GM23248 (cell line): ENCODE measurements around the gene HOXD12. TPM values are rescaled to one million over a fixed set of nuclear protein-coding genes. Genes with fewer than 3 reads are reported as not detected.

ENCODE experiments used
- DNase-seq: peaks from one replicate; pipeline ENCODE4 v3.0.0-alpha.2; 2015
- H2AFZ ChIP-seq: fragments of 200-600 bp; sonication (generic); 2 replicates; pipeline ENCODE4 v1.6.1; 2016; ENCODE audit warnings: antibody characterized with exemption
- H3F3A ChIP-seq: fragments of 200-600 bp; sonication (generic); 2 replicates; pipeline ENCODE4 v1.6.1; 2016; ENCODE audit warnings: mild to moderate bottlenecking, antibody characterized with exemption, mixed run types; ENCODE audit not compliant: insufficient read depth
- H3K27ac ChIP-seq: fragments of 200-600 bp; sonication (generic); 2 replicates; pipeline ENCODE4 v1.5.1; 2016; ENCODE audit warnings: mild to moderate bottlenecking
- H3K27me3 ChIP-seq: fragments of 200-600 bp; sonication (generic); replicated peaks from 2 replicates; pipeline ENCODE4 v1.6.1; 2016; ENCODE audit warnings: mild to moderate bottlenecking; ENCODE audit not compliant: insufficient read depth
- H3K36me3 ChIP-seq: fragments of 200-600 bp; sonication (generic); 2 replicates; pipeline ENCODE4 v1.6.1; 2016; ENCODE audit warnings: low read depth, mild to moderate bottlenecking
- H3K4me1 ChIP-seq: fragments of 200-600 bp; sonication (generic); 2 replicates; pipeline ENCODE4 v1.6.1; 2016; ENCODE audit warnings: mild to moderate bottlenecking; ENCODE audit not compliant: insufficient read depth
- H3K4me2 ChIP-seq: fragments of 200-600 bp; sonication (generic); one replicate; pipeline ENCODE4 v1.6.1; 2016; ENCODE audit warnings: mild to moderate bottlenecking; ENCODE audit not compliant: unreplicated experiment
- H3K4me3 ChIP-seq: fragments of 200-600 bp; sonication (generic); 2 replicates; pipeline ENCODE4 v1.5.1; 2016; ENCODE audit warnings: mild to moderate bottlenecking
- H3K79me2 ChIP-seq: fragments of 200-600 bp; sonication (generic); 2 replicates; pipeline ENCODE4 v1.6.1; 2016; ENCODE audit warnings: mild to moderate bottlenecking; ENCODE audit not compliant: insufficient read depth
- H3K9ac ChIP-seq: fragments of 200-600 bp; sonication (generic); 2 replicates; pipeline ENCODE4 v1.6.1; 2016; ENCODE audit warnings: mild to moderate bottlenecking
- H3K9me2 ChIP-seq: fragments of 200-600 bp; sonication (generic); 2 replicates; pipeline ENCODE4 v1.6.1; 2016; ENCODE audit warnings: mixed run types, mild to moderate bottlenecking, moderate library complexity; ENCODE audit not compliant: insufficient read depth
- H3K9me3 ChIP-seq: fragments of 200-600 bp; sonication (generic); one replicate; pipeline ENCODE4 v1.6.1; 2017; ENCODE audit warnings: low read depth
- H4K20me1 ChIP-seq: fragments of 200-600 bp; sonication (generic); 2 replicates; pipeline ENCODE4 v1.6.0; 2016; ENCODE audit not compliant: insufficient read depth
- EZH2 ChIP-seq: fragments of 200-600 bp; sonication (generic); IDR thresholded peaks from 2 replicates; pipeline ENCODE4 v1.6.1; 2018; ENCODE audit warnings: antibody characterized with exemption, mild to moderate bottlenecking; ENCODE audit not compliant: insufficient read depth, poor library complexity, severe bottlenecking
- EZH2phosphoT487 ChIP-seq: fragments of 200-600 bp; sonication (generic); IDR thresholded peaks from 2 replicates; pipeline ENCODE4 v1.6.1; 2018; ENCODE audit warnings: antibody characterized with exemption, moderate library complexity, mild to moderate bottlenecking, low read depth; ENCODE audit not compliant: insufficient read depth
- WGBS, 2 experiments: methylation state at CpG; one replicate each; pipeline ENCODE4 v1.1.6; 2015 to 2017; ENCODE audit warnings: low lambda C conversion rate in 2 of 2, low coverage in 1 of 2; ENCODE audit errors: missing lambda C conversion rate in 2 of 2; 5-methylcytosine and 5-hydroxymethylcytosine counted together
- in situ Hi-C: fragments of 300-500 bp; cut with MboI; formaldehyde crosslinking; loops from 2 replicates; pipeline ENCODE4 v1.15.0; 2020
- polyA plus RNA-seq: library from polyadenylated mRNA; unstranded; fragments of >200 nt; fragmentation: Nextera tagmentation; extraction: Ambion mirVana; gene quantifications from 2 replicates; pipeline ENCODE4 v1.2.1, GENCODE V29; 2016
- total RNA-seq: library from RNA; depleted of rRNA; stranded (reverse); fragments of >200 nt; shearing (Covaris generic); gene quantifications from 2 replicates; pipeline ENCODE4 v1.2.3, GENCODE V29; 2014

Gene HOXD12
- total and polyA plus RNA-seq, 2 experiments from 2014 or later = 0.19 to 0.22 TPM

DNA sequence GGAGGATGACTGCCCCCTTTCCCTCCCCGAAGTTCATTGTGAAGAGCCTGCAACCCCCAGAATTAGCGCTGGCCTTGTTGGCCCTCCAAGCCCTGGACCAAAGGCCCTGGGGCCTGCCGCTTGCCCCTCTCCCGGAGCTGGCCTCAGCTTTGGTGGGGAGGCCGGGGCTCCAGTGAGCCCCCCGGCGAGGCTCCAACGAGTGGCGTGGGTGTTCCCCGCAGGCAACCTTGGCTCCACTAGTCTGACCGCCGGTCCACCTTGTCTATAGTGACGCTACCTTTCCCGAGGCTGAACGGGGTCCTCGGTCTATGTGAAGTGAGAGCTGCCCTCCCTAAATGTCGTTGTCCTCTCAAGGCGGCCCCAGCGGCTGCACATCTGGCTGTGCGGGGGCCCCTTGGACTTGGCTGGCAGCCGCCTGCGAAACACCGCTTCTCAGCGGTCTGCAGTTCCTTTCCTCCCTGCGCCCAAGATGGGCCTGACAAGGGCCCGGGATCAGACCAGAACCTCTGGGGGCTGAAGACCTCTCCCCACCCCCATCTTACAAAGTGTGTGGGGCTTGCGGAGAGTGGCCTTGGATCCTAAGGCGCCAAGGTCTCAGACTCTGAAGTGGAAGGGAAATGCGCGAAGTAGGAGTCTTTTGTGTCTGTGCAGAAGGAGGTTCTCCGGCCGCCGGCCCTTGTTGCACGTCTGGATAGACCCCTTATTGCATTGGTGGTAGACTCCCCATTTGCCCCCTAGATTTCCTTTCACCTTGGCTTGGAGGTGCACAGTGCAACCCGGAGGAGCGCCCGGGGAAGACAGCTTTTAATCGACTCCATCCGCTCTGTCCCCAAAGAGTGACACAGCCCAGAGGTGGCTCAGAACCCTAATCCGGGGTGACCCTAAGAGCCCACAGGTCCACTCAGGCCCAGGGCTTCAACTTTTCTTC is 13.0 kb downstream of the HOXD12 start:
- Histone ChIP-seq H2AFZ (no peak overlapping the region), H3K9me3 (no peaks in the 10 kb centered on the region), H3K4me2 (peak overlapping the region; percentile 95), H3K4me3 (peak overlapping the region; percentile 70), H3K27ac (peak overlapping the region; percentile 88), H3K9me2 (no peaks in the 10 kb centered on the region), H3K36me3 (peaks cover 15% of the 10 kb centered on the region), H3K9ac (peak overlapping the region; percentile 89), H4K20me1 (no peaks in the 10 kb centered on the region), H3K79me2 (peaks cover 98% of the 10 kb centered on the region), H3K27me3 (no peaks in the 10 kb centered on the region), H3K4me1 (no peaks in the 10 kb centered on the region; the same call in 1 of the 2 replicates), H3F3A (peaks cover 21% of the 10 kb centered on the region)
- DNase-seq = peak; percentile 51
- TF ChIP-seq EZH2 (no peak), EZH2phosphoT487 (no peak)
- in situ Hi-C loops = loop anchor here (25.0 kb wide), 1 partner anchor 1625 kb away; no protein-coding TSS in a partner anchor
- WGBS, 2 experiments = 37 to 46% methylated on average over 39 to 40 of the region's 40 CpGs

DNA sequence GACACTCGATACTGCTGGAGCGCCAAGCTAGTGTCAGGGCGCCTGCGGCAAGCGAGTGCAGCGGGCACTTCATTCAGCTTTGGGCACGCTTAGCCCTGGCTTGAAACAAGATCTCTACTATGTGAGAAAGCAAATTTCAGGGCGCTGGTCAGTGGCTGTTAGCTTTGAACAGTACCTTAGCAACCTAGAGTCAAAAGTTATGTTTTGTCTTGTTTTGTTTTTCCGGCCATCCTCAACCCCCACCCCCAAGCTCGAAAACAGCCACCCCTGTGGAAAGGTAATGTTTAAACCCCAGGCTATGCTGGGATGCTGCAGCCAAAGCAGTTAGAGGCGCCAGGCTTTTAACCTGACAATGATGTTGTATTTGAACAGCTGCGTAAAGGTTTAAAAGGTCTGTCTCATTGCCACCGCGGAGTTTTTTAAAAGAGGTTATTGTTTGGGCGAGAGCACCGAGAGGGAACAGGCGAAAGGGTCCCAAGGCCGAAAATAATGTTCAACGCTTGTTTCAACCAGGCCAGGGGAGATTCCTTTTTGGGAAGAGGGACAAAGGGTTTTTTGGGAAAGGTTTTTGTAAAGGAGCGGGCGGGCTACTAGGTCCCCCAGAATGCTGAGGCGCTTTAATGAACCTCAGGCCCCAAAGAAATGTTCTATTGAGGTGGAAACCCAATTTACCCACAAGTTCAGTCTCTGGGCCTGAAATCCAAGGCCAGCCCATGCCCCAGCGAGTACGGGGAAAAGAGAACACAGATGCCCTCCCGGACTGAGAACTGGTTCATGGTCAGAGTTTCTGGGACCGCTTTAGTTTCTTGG is 14.7 kb downstream of the HOXD12 start:
- Histone ChIP-seq H3K27me3 (no peaks in the 10 kb centered on the region), H3K36me3 (peaks cover 19% of the 10 kb centered on the region), H3K4me3 (peak overlapping the region; percentile 70), H4K20me1 (no peaks in the 10 kb centered on the region), H3K9me2 (no peaks in the 10 kb centered on the region), H3F3A (peaks cover 17% of the 10 kb centered on the region), H3K79me2 (peaks cover 100% of the 10 kb centered on the region), H2AFZ (no peak overlapping the region), H3K9me3 (no peaks in the 10 kb centered on the region), H3K4me2 (peak overlapping the region; percentile 95), H3K9ac (peak overlapping the region; percentile 89), H3K4me1 (no peaks in the 10 kb centered on the region; the same call in 1 of the 2 replicates), H3K27ac (peak overlapping the region; percentile 88)
- TF ChIP-seq EZH2phosphoT487 (no peak), EZH2 (no peak)
- peak; percentile 69 for DNase-seq
- WGBS, 2 experiments = 56 to 58% methylated on average over 26 of the region's 26 CpGs
- in situ Hi-C loops = loop anchor here (25.0 kb wide), 1 partner anchor 1623 kb away; no protein-coding TSS in a partner anchor

DNA sequence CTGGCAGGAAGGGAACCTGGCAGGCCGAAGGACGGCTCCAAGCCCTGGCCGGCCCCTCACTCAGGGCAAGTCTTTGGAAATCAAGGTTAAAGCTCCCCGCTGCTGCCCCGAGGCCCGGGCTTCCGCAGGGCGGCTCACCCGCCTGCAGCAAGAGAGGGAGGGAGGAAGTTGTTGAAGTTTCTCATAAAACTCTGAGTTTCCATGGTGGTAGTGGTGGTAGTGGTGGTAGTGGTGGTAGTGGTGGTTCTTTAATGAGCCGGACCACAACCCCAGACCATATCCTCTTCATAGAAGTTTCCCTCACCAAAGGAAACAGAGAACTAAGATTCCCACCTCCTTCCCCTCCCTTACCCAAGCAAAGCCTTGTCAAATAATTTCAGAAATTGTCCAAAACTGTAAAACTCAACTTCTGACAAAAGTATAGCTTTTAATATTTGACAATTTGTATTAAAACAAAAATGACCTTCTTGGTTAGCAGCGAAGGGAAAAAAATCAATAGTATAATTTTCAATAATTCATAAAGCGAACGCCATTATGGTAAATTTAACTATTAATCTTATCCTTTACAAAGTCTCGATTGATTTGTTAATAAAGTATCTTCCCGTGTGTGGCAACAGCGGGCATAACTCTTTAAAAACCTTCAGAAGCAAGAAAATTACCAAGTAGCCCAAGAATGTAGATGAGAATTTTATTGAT is 15.5 kb downstream of the HOXD12 start:
- Histone ChIP-seq H3K4me3 (peak overlapping the region; percentile 70), H2AFZ (no peak overlapping the region), H3K4me2 (peak overlapping the region; percentile 95), H3K9ac (peak overlapping the region; percentile 89), H3K4me1 (no peaks in the 10 kb centered on the region; the same call in 1 of the 2 replicates), H3K27me3 (no peaks in the 10 kb centered on the region), H3K27ac (peak overlapping the region; percentile 88), H3K9me2 (no peaks in the 10 kb centered on the region), H3K36me3 (peaks cover 13% of the 10 kb centered on the region), H3K79me2 (peaks cover 100% of the 10 kb centered on the region), H4K20me1 (no peaks in the 10 kb centered on the region), H3K9me3 (no peaks in the 10 kb centered on the region), H3F3A (peaks cover 16% of the 10 kb centered on the region)
- in situ Hi-C loops = loop anchor here (25.0 kb wide), 1 partner anchor 1622 kb away; no protein-coding TSS in a partner anchor
- 50 to 57% methylated on average over 16 of the region's 16 CpGs for WGBS, 2 experiments
- TF ChIP-seq EZH2phosphoT487 (no peak), EZH2 (no peak)
- peak; percentile 40 for DNase-seq
